Cortex of kidney (tissue), 1 donor: ENCODE measurements around the gene PRKCA.
"Not testable (repeated sequence)": the region's sequence is repeated elsewhere in the genome, so short reads cannot be mapped to it uniquely, and the experiment has no call there.

Experiments used
- DNase-seq: peaks from one replicate; lab custom pipeline; 2025; lab: John Stamatoyannopoulos, UW

PRKCA gene

GRCh38 chr17:66578781-66579489 lies 276.5 kb downstream of the PRKCA start:
- DNase-seq = no peak

- DNase-seq = no peak
Observed at GRCh38 chr17:66579556-66579955, 277.1 kb downstream of the PRKCA start.

- no peak for DNase-seq
Observed at GRCh38 chr17:66580184-66580955, 278.0 kb downstream of the PRKCA start.

- DNase-seq = no peak
Observed at GRCh38 chr17:66580956-66581391, 278.6 kb downstream of the PRKCA start.

GRCh38 chr17:66582373-66583111 lies 280.1 kb downstream of the PRKCA start:
- DNase-seq = no peak

DNA sequence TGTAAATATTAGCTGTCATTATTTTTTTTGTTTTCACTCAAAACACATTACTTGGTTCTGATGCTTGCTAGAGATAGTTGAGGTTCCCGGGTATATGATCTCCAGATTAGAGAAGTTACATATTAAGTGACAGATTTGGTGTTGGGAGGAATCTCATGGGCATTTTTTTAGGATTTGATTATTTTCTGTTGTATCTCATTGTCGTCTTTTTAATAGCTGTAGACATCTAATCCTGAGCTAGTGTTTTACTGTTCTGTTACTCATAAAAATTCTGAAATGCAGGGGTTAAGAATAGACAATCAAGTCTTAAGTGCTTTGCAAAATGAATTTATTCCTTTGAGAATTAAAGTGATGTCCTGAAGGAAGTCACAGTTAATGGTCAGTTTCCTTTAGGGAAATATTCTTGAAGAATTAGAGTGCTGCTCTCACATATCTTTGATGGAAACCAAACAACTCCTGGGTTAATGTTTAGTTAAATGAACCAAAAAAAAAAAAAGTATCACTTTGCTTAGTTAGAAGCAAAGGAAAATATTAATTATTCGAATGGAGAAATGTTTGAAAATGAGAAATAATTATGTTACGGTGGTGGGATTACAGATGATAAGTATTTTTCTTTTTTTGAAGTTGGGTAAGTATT lies 280.8 kb downstream of the PRKCA start:
- DNase-seq = no peak

- no peak for DNase-seq
Observed at GRCh38 chr17:66584927-66585326, 282.5 kb downstream of the PRKCA start.

DNA sequence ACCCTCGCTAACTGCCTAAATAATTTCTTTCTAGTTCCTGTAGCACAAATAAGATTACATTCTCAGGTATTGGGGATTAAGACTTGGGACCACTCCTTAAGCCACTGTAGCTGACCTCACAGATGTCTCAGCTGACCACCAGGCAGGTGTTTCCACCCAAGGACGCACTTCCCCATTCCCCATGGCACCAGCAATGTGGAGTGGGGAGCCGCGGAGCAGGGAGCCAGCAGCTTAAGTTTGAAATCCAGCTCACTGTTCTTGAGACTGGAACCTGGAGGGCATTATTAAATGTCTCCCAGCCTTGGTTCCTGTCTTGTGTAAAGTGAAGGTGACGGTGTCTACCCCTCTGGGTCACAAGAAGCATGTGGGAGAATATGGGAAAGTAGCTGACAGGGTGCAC lies 283.1 kb downstream of the PRKCA start:
- no peak for DNase-seq

DNA sequence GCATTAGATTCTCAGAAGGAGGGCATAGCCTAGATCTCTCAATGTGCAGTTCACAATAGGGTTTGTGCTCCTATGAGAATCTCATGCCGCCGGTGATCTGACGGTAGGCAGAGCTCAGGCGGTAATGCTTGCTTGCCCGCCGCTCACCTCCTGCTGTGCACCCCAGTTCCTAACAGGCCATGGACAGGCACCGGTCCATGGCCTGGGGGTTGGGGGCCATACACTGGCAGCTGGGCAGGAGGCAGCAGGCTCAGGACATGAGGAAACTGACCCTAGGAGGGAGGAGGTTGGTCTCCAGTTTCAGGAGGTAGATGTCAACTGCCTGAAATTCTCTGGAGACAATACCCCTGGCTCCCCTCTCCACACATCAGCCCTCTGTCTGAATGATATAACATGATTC lies 287.5 kb downstream of the PRKCA start:
- DNase-seq = no peak

- no peak for DNase-seq
Observed at GRCh38 chr17:66593116-66593515, 290.7 kb downstream of the PRKCA start.

GRCh38 chr17:66595893-66596292 lies 293.5 kb downstream of the PRKCA start:
- no peak for DNase-seq

GRCh38 chr17:66602659-66603384 lies 300.4 kb downstream of the PRKCA start:
- no peak for DNase-seq

- no peak for DNase-seq
Observed at GRCh38 chr17:66604376-66604775, 302.0 kb downstream of the PRKCA start.

DNA sequence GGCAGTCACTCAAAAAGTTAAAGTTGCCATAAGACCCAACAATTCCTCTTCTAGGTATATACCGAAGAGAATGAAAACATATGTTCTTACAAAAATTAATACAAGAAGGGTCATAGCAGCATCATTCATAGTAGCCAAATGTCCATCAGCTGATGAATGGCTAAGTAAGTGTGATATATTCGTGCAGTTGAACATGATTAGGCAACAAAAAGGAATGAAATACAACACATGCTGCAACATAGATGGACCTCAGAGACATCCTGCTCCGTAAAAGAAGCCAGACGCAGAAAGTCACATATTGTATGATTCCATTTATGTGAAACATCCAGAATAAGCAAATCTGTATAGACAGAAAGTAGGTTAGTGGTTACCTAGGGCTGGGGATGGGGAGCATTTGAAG lies 303.1 kb downstream of the PRKCA start:
- no peak for DNase-seq

DNA sequence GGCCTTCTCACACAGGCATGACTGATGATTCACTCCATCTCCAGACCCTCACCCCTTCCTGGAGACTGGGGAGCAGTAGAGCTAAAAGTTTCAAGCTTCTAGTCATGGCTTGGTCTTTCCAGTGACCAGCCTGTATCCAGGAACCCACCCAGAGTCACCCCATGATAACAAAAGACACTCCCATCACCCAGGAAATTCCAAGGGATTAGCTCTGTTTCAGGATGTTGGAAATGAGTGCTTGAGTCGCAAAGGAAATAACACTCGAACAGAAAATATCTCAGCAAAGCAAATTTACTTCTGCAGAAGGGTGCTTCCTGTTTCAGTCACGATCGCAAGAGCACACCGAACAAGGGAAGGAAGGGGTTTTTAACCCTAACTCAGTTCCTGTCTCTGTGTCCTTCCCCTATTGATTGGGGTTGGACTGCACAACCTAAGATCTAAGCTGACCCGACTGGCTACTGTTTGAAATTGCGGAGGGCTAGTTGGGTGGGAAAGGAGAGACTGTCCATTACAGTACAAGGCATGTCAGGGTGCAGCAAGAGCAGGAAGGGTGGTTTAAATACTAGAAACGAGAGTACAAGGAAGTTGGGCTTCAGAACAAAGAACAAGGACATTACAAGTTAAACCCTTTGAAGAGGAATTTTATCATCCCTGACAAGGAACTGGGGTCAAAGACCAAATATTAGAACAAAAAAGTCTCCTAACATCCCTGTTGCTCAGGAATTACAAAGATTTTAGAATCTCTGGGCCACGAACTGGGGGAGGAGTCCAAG lies 308.1 kb downstream of the PRKCA start:
- no peak for DNase-seq

GRCh38 chr17:66611397-66611796 lies 309.0 kb downstream of the PRKCA start:
- DNase-seq = no peak

DNA sequence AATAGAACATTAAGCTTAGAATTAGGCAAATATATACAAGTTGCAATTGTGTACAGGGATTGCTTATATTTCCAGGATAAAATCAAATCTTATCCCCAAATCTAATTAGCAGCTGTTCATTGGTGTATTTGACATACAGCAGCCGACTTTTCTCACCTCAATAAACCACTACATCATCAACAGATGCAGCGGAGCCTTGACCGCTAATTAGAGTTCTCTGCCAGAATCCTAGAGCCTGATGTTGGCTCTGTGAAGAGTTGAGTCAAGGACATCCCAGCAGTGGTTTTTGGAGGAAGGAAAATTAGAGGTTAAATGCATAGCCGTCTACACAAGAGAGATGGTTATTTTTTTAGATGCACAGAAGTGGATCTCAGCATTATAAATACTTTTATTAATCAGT lies 310.6 kb downstream of the PRKCA start:
- DNase-seq = no peak

GRCh38 chr17:66614469-66614868 lies 312.1 kb downstream of the PRKCA start:
- no peak for DNase-seq

- no peak for DNase-seq
Observed at GRCh38 chr17:66619206-66619605, 316.8 kb downstream of the PRKCA start.

- DNase-seq = no peak
Observed at GRCh38 chr17:66620528-66620927, 318.1 kb downstream of the PRKCA start.

GRCh38 chr17:66624630-66625029 lies 322.2 kb downstream of the PRKCA start:
- DNase-seq = not testable (repeated sequence)
